ENCODE results near the gene KMT5C.

The KMT5C gene

GRCh38 chr19:55333870-55334269 is 5.8 kb upstream of the KMT5C start:
- no peak overlapping the region for H3K27ac ChIP-seq
- no peak for TF ChIP-seq CTCF (conservative IDR thresholded peaks at IDR 0.05)

- TF ChIP-seq CTCF (conservative IDR thresholded peaks at IDR 0.05): no peak
- H3K27ac ChIP-seq: no peak overlapping the region
These were observed 3.6 kb upstream of the KMT5C start for GRCh38 chr19:55336101-55336500.

GRCh38 chr19:55339889-55340783 is 460 bp downstream of the KMT5C start:
- no peak for TF ChIP-seq CTCF (conservative IDR thresholded peaks at IDR 0.05)
- H3K27ac ChIP-seq: peak overlapping the region; percentile 94

- peak overlapping the region; percentile 94 for H3K27ac ChIP-seq
- no peak; the same call in 1 of the 2 replicates for TF ChIP-seq CTCF (conservative IDR thresholded peaks at IDR 0.05)
These were observed 1.1 kb downstream of the KMT5C start for GRCh38 chr19:55340784-55341147.

- peak overlapping the region; percentile 94 for H3K27ac ChIP-seq
- TF ChIP-seq CTCF (conservative IDR thresholded peaks at IDR 0.05): no peak
These were observed 1.5 kb downstream of the KMT5C start for GRCh38 chr19:55341171-55341588.

- TF ChIP-seq CTCF (conservative IDR thresholded peaks at IDR 0.05): no peak
These were observed 2.2 kb downstream of the KMT5C start for GRCh38 chr19:55341595-55342531.

GRCh38 chr19:55344444-55344843 is 4.8 kb downstream of the KMT5C start:
- no peak overlapping the region for H3K27ac ChIP-seq
- no peak for TF ChIP-seq CTCF (conservative IDR thresholded peaks at IDR 0.05)

More at GRCh38 chr19:55341595-55342531, 2.2 kb downstream of the KMT5C start:
- H3K27ac ChIP-seq: peak overlapping the region; percentile 94; the same call in 1 of the 2 replicates

Measured in VCaP (cell line).